Left cardiac atrium (tissue), 4 donors: ENCODE data around the gene GPR173. TPM values are rescaled to one million over a fixed set of nuclear protein-coding genes. Genes with fewer than 3 reads are reported as not detected.
A peak's percentile ranks its signal among the peaks of the same experiment; 100 is the strongest.

Source experiments
- ATAC-seq, 2 donors: fragments of 200-7000 bp; cut with Tn5 transposase; one replicate each; pipeline ENCODE4 v1.9.1; 2020; ENCODE audit warnings: mild to moderate bottlenecking in 2 of 2, moderate library complexity in 2 of 2
- DNase-seq: peaks from one replicate; pipeline ENCODE4 v3.0.0-alpha.2; 2020
- intact Hi-C, 2 donors: fragments of 100-400 bp; cut with DNase I; formaldehyde crosslinking; loops; one replicate each; pipeline versions ENCODE4 v1.14.1 to v1.15.1; 2022 to 2023
- total RNA-seq, 2 donors: library from RNA; stranded (reverse); fragmentation: NEBNext Ultra II Directional; extraction: Animal tissue kit (Norgen Biotek cat#: 25700); gene quantifications; one replicate each; pipeline ENCODE4 v1.2.1, GENCODE V29; 2021
- donor health status: DM: no; HTN: yes; CAD: no.
- donor health status: DM: no; HTN: yes; CAD: no; lungs with severe emphysema.
- donor health status: DM: yes; HTN: yes; CAD: no.
- donor health status: Dilated cardiomyopathy.

GPR173 gene
- total RNA-seq, 2 donors from 2014 or later: 1.3 to 2.8 TPM

DNA sequence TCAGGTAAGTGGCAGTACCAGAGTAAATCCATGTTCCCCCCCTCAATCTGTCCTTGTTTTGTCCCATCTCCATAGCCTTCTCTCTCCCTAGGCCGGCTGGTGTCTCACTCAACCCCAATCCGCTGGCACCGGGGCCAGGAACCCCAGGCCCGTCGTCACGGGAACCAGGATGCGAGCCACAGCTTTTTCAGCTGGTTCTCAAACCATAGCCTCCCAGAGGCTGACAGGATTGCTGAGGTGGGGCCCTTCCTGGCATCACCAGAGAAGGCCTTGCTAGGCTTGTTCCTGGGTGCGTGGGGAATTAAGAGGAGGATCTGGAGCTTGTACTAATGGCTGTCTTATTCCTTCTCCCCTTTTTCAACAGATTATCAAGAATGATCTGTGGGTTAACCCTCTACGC, 36.3 kb downstream of the GPR173 start:
- DNase-seq: no peak
- intact Hi-C loops: no loop called here
- ATAC-seq: no peak

- intact Hi-C loops: no loop called here
- DNase-seq (no peak), ATAC-seq (no peak)
Observed at GRCh38 chrX:53085661-53086229, 37.2 kb downstream of the GPR173 start.

DNA sequence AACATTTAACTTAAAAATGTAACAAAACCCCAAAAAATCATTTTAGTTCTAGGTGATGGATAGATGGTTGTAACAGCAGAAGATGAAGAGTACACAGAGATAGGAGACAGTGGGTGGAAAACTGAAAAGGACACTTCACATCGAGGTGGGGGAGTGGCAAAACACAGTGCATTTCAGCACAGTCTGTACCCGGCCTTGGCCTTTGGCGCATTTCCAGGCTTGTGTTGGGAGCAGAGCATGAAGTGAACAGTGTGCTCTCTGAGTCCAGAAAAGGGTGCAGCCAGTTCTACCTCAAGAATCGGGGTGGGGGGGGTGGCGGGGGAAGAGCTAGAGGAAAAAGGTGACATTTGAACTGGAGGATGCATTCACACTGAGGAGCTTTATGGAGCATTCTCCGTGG, 37.9 kb downstream of the GPR173 start:
- intact Hi-C loops: no loop called here
- DNase-seq (peak; percentile 54), ATAC-seq (no peak)

GRCh38 chrX:53087388-53087831, 38.8 kb downstream of the GPR173 start:
- intact Hi-C loops: no loop called here
- DNase-seq (no peak), ATAC-seq (no peak)

DNA sequence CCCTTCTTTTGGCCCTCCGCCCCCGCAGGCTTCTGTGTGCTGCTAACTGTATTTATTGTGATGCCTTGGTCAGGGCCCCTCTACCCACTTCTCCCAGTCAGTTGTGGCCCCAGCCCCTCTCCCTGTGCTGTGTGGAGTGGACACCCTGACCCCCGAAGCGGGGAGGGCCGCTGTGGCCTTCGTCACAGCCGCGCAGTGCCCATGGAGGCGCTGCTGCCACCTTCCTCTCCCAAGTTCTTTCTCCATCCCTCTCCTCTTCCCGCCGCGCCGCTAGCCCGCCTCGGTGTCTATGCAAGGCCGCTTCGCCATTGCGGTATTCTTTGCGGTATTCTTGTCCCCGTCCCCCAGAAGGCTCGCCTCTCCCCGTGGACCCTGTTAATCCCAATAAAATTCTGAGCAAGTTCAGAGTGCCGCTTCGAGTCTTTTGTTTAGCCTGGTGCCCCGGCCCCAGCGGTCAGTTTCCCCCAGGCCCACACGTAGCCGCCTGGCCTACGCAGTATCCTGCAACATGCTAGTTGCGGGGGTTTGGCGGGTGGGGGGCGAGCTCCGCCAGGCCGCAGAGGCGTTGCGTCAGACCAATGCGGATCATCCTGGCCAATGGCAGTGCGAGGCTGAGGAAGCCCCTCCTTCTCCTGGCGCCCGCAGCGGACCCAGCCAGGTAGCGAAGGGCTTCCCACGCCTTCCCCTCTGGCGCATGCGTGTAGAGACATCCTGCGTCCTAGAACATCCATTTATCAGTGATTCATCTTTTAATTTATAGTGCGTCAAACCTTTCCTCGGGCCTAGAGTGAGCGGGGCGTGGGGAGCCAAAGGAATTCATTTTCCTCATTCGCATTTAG, 39.8 kb downstream of the GPR173 start:
- ATAC-seq: peak; percentile 88 to 92
- DNase-seq: peak; percentile 88
- intact Hi-C loops: no loop called here

DNA sequence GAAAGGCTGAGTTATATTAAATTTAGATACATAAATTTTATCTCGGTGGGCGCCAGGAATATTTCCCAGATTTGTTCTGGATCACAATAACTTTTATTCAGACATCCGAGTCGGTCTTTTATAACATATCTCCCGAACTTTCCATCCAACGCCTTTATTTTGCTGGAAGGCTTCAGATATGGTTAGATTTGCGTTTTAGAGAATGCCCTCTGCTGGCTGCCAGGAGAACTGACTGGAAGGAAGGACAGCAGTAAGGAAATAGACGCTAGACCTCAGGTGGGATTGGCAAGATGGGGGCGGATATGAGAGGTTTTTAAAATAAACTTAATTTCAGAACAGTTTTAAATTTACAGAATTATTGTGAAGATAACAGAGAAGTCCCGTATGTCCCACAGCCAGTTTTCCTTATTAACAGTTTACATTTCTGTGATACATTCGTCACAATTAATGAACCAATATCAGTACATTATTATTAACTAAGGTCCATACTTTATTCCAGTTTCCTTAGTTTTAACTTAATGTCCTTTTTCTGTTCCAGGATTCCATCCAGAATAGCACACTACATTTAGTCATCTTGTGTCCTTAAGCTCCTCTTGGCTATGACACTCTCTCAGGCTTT, 40.7 kb downstream of the GPR173 start:
- intact Hi-C loops: no loop called here
- ATAC-seq (peak in 1 of 2 donors; percentile 19), DNase-seq (peak; percentile 40)

- ATAC-seq: no peak
- intact Hi-C loops: no loop called here
Observed at GRCh38 chrX:53089925-53090324, 41.3 kb downstream of the GPR173 start.

GRCh38 chrX:53091354-53091753, 42.8 kb downstream of the GPR173 start:
- intact Hi-C loops: no loop called here
- ATAC-seq: no peak
- DNase-seq: no peak

More at GRCh38 chrX:53089925-53090324, 41.3 kb downstream of the GPR173 start:
- DNase-seq: no peak

GRCh38 chrX:53093177-53093655, 44.6 kb downstream of the GPR173 start:
- peak; percentile 67 to 84 for ATAC-seq
- peak; percentile 85 for DNase-seq
- intact Hi-C loops: loop anchor here in 1 of 2 donors (1.0 kb wide), 1 partner anchor 22 kb away; no protein-coding TSS in a partner anchor

DNA sequence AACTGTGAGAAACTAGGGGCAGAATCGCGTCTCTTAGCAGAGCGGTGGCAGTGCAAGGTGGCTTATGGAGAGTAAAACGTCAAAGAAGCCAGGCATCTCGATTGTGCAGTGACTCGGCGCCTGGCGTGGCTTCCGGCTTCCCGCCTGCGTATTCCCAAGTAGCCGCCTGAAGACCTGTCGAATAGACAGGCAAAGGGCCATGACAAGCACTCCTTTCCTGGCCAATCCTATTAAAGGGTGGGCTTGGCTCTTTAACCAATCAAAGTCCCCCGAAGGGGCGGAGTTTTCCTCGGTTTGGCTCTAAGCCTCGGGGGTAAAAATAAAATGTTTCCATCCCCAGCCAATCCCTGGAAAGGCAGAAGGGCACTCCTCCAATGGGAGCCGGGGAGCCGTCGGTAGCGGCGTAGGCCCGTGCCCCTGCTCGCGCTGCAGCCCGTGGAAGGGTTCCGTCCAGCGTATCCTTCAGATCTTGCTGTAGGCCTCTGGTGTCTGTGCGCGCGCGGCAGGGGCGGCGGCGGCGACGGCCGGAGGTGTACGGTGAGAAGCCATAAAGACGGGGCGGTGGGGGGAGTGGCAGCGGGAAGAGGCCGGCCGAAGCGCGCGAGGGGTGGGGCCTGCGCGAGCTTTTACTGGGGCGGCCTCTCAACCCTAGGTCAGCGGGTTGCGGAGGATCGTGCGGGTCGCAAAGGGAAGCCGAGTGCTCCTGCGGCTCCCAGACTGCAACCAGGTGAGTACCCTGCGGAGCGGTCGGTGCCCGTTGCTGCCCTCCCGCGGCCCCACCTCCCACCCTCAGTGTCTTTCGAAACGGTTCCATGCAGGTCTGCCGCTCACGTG, 45.4 kb downstream of the GPR173 start, which contains the start of gene KANTR:
KANTR (plus strand) TSS at position 395 of the 834 bp plus-strand sequence. CDS start 30,131 bp downstream, outside the sequence.
- DNase-seq (peak; percentile 86), ATAC-seq (peak; percentile 93 to 95)
- intact Hi-C loops: loop anchor here in 1 of 2 donors (1.0 kb wide), 1 partner anchor 23 kb away; no protein-coding TSS in a partner anchor

GRCh38 chrX:53094582-53094905, 46.0 kb downstream of the GPR173 start:
- intact Hi-C loops: no loop called here
- DNase-seq (no peak), ATAC-seq (no peak)

DNA sequence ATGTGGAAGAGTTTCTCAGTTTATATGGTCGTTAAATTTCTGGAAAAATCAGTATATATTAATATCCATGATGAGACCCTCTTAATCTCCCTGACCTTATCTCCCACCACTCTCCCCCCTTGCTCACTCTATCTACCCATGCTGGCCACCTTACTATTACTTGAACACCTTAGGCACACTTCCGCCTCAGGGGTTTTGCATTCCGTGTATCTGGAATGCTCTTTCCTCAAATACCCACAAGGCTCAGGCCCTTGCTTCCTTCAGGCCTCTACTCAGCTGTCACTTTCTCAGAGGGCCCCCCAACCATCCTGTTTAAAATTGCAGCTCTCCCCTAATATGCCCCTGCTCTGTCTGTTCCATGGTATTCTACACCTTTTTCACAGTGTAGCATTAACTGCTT, 47.2 kb downstream of the GPR173 start:
- no peak for DNase-seq
- no peak for ATAC-seq
- intact Hi-C loops: no loop called here

DNA sequence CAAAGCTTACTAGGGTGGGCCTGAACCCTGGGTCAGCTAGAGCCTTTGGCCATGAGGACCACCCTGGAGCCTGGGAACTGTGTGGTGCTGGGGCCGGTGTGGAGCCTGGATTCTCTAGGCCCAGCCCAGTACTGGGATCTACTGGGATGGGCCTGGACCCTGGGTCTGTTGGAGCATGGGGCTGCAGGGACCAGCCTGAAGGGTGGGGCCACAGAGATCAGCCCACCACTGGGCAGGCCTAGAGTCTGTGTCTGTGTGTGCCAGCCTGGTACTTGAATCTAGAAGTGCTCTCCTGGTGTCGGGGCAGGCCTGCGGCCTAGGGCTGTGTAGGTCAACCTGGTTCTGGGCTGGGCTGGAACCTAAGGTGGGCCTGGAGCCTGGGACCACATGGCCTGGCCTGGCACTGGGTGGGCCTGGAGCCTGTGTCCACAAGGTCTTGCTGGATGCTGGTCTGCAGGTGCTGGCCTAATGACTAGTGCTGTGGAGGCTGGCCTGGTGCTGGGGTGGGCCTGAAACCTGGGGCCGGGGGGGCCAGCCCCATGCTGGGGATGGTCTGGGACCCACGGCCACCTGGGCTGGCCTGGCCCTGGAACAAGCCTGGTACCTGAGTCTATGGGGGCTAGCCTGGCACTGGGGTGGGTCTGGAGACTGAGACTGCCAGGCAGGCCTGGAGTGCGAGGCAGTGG, 66.4 kb downstream of the GPR173 start:
- ATAC-seq: no peak
- DNase-seq: no peak
- intact Hi-C loops: no loop called here

DNA sequence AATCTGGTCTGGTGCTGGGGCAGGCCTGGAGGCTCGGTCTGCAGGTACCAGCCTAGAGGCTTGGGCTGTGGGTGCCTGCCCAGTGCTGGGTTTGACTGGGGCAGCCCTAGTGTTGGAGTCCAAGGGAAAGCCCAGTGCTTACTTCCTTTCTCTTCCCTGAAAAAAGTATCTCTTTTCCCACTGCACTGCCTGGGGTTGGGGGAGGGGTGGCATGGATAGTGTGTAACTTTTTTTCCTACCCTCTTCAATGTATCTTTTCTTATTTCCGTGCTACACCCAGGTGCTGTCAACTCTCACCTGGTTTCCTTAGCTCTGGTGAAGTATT, 66.9 kb downstream of the GPR173 start:
- intact Hi-C loops: no loop called here
- ATAC-seq: no peak
- no peak for DNase-seq

- ATAC-seq: peak; percentile 78 to 88
- intact Hi-C loops: no loop called here
- DNase-seq: no peak
Observed at GRCh38 chrX:53116101-53116500, 67.5 kb downstream of the GPR173 start.

GRCh38 chrX:53122013-53122412, 73.4 kb downstream of the GPR173 start:
- peak in 1 of 2 donors; percentile 47 for ATAC-seq

GRCh38 chrX:53125506-53125905, 76.9 kb downstream of the GPR173 start:
- ATAC-seq (no peak), DNase-seq (no peak)
- intact Hi-C loops: no loop called here

More at GRCh38 chrX:53122013-53122412, 73.4 kb downstream of the GPR173 start:
- no peak for DNase-seq
- intact Hi-C loops: no loop called here

DNA sequence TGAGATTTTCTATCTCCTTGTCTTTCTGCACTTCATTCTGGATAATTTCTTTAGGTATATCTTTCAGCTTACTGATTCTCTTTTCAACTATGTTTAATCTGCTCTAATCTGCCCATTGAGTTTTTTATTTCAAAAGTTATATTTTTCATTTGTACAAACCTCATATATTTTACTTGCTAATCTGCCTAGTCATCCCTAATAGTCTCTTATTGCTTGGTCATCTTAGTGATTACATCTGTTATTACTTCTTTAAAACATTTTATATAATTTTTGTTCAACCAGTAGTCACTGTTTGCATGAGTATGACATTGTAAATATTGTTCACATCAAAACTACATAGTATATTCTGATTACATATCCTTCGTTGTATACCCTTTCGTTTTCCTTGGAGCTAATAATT, 77.8 kb downstream of the GPR173 start:
- ATAC-seq (no peak), DNase-seq (no peak)
- intact Hi-C loops: no loop called here
